Kidney (tissue), 14 donors: Measurements from ENCODE around the gene H2BK1. TPM values are rescaled to one million over a fixed set of nuclear protein-coding genes. Genes with fewer than 3 reads are reported as not detected.

ENCODE experiments used
- DNase-seq, 5 donors: peaks; one replicate each; pipeline ENCODE4 v3.0.0-alpha.2; 2013 to 2020
- FAIRE-seq: peaks from 2 replicates; lab custom pipeline; 2012; peaks lifted over from hg19 to GRCh38; lab: Jason Lieb, UNC
- H3K27ac ChIP-seq, 2 donors: one replicate each; pipeline ENCODE4 v1.7.0; 2013; ENCODE audit warnings: low read depth in 2 of 2, low read length in 2 of 2, inconsistent platforms in 1 of 2
- H3K27me3 ChIP-seq: one replicate; pipeline ENCODE4 v1.7.1; 2013; ENCODE audit warnings: low read length, inconsistent platforms; ENCODE audit not compliant: control insufficient read depth, insufficient read depth
- H3K36me3 ChIP-seq, 3 donors: one replicate each; pipeline versions ENCODE4 v1.7.0 to v1.7.1; 2013; ENCODE audit warnings: low read length in 3 of 3, control low read depth in 1 of 3, inconsistent platforms in 1 of 3; ENCODE audit not compliant: insufficient read depth in 3 of 3, control insufficient read depth in 2 of 3
- H3K4me1 ChIP-seq, 3 donors: one replicate each; pipeline versions ENCODE4 v1.7.0 to v1.7.1; 2013; ENCODE audit warnings: low read length in 3 of 3, inconsistent platforms in 1 of 3, low read depth in 1 of 3; ENCODE audit not compliant: control insufficient read depth in 2 of 3, insufficient read depth in 2 of 3
- H3K4me3 ChIP-seq, 3 donors: one replicate each; pipeline versions ENCODE4 v1.7.0 to v1.8.1; 2013; ENCODE audit warnings: low read length in 3 of 3, control low read depth in 1 of 3, inconsistent platforms in 1 of 3
- H3K9ac ChIP-seq, 3 donors: one replicate each; pipeline versions ENCODE4 v1.7.0 to v1.7.1; 2013; ENCODE audit warnings: low read length in 3 of 3, control low read depth in 1 of 3, inconsistent platforms in 1 of 3
- H3K9me3 ChIP-seq, 3 donors: one replicate each; pipeline versions ENCODE4 v1.7.0 to v1.7.1; 2013; ENCODE audit warnings: low read length in 3 of 3, control low read depth in 1 of 3, inconsistent platforms in 1 of 3; ENCODE audit not compliant: control insufficient read depth in 2 of 3, insufficient read depth in 1 of 3
- CTCF ChIP-seq: IDR thresholded peaks from 3 replicates; pipeline ENCODE4 v1.5.1; 2012; ENCODE audit warnings: mild to moderate bottlenecking, moderate library complexity, borderline replicate concordance; ENCODE audit not compliant: insufficient read depth; ENCODE audit errors: extremely low read depth
- intact Hi-C: fragments of 100-400 bp; cut with DNase I; formaldehyde crosslinking; loops from one replicate; pipeline ENCODE4 v1.11.1; 2022
- polyA plus RNA-seq: library from polyadenylated mRNA; stranded (reverse); fragments of 350-450 nt; fragmentation: Illumina TruSeq; extraction: RNeasy Lipid Tissue Mini Kit (QIAGEN cat#74804); gene quantifications from one replicate; pipeline ENCODE4 v1.2.3, GENCODE V29; 2014; ENCODE audit warnings: low read depth, low replicate concordance; ENCODE audit not compliant: insufficient read depth
- total RNA-seq: library from RNA; stranded (reverse); fragmentation: NEBNext Ultra II Directional; extraction: Animal tissue kit (Norgen Biotek cat#: 25700); gene quantifications from one replicate; pipeline ENCODE4 v1.2.1, GENCODE V29; 2021
- donor health status: control.
- donor health status: control.
- donor health status: control.
- donor health status: control.
- donor health status: control.
- donor health status: DM: yes; HTN: yes; CAD: no.
- donor health status: Normal renal cell carcinoma (clear cell type).

The H2BK1 gene
- total and polyA plus RNA-seq, 2 donors from 2014 or later: not detected

GRCh38 chr7:151252961-151253711, 42.8 kb upstream of the H2BK1 start:
- H3K9ac ChIP-seq: peak overlapping the region in 1 of 3 donors; percentile 85
- no peak for FAIRE-seq
- peak overlapping the region in 2 of 3 donors; percentile 45 to 70 for H3K4me3 ChIP-seq
- intact Hi-C loops: no loop called here
- H3K36me3 ChIP-seq: no peaks in the 10 kb centered on the region
- peak overlapping the region; percentile 37 to 67 for H3K27ac ChIP-seq
- H3K9me3 ChIP-seq: no peaks in the 10 kb centered on the region
- TF ChIP-seq CTCF: no peak
- peak in 4 of 5 donors; percentile 44 to 76 (median 66) for DNase-seq
- peaks cover 10 to 33% (median 15%) of the 10 kb centered on the region in 3 donors for H3K4me1 ChIP-seq
- H3K27me3 ChIP-seq: no peaks in the 10 kb centered on the region

GRCh38 chr7:151252561-151252835, 42.2 kb upstream of the H2BK1 start:
- FAIRE-seq: no peak
- DNase-seq: peak in 2 of 5 donors; percentile 73 to 83
- peaks cover 10 to 37% (median 18%) of the 10 kb centered on the region in 3 donors for H3K4me1 ChIP-seq

DNA sequence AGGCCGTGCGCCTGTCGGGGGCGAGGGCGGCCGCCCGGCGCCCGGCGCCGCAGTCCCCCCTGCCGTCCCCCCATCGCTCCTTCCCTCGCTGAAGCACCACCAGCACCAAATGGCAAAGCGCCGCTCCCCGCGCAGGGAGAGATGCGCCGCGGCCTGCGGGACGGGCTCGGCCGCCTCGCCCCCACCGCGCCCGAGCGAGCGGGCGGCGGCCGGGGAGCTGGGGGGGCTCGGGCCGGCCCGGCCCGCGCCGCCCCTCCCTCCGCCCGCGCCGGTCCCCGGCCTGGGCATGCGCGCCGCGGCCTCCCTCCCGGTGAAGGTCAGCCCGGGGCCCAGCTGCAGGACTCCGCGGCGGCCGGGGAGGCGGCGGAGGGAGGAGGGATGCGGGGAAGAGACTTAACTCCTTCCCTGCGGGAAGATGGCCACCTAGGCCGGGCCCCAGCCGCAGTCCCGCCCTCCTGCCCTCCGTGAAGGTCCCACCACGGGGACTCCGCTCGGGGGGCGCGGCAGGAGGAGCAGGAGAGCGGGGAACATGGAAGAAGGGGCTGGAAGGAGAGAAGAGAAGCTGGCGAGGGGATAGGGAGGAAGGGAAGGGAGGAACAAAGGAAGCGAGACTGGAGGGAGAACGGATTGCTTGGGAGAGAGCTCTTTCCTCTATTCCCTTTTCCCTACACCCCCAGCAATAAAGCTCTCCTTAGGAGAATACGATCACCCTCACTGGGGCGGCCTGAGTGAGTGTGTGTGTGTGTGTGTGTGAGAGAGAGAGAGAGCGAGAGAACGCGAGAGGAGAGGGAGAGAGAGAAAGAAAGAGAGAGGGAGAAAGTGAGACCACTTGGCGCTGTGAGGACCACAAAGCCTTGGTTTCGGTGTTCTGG, 41.6 kb upstream of the H2BK1 start:
- Histone ChIP-seq H3K4me1 (peaks cover 10 to 37% (median 18%) of the 10 kb centered on the region in 3 donors), H3K4me3 (peak overlapping the region; percentile 45 to 80 (median 70)), H3K36me3 (no peaks in the 10 kb centered on the region), H3K9ac (peak overlapping the region; percentile 11 to 85 (median 82)), H3K27me3 (no peaks in the 10 kb centered on the region), H3K27ac (peak overlapping the region; percentile 78 to 94), H3K9me3 (no peaks in the 10 kb centered on the region)
- DNase-seq: peak; percentile 88 to 94 (median 90)
- no peak for TF ChIP-seq CTCF
- intact Hi-C loops: no loop called here
- no peak for FAIRE-seq

More at GRCh38 chr7:151252561-151252835, 42.2 kb upstream of the H2BK1 start:
- H3K36me3 ChIP-seq: no peaks in the 10 kb centered on the region
- intact Hi-C loops: no loop called here
- no peaks in the 10 kb centered on the region for H3K9me3 ChIP-seq
- no peaks in the 10 kb centered on the region for H3K27me3 ChIP-seq
- H3K9ac ChIP-seq: peak overlapping the region; percentile 11 to 85 (median 82)
- peak overlapping the region; percentile 45 to 80 (median 70) for H3K4me3 ChIP-seq
- peak overlapping the region; percentile 67 to 94 for H3K27ac ChIP-seq
- no peak for TF ChIP-seq CTCF
